Progenitor cell of endocrine pancreas (in vitro differentiated cells): Measurements from ENCODE around the gene EVL. TPM values are rescaled to one million over a fixed set of nuclear protein-coding genes. Genes with fewer than 3 reads are reported as not detected.
A peak's percentile ranks its signal among the peaks of the same experiment; 100 is the strongest.

ENCODE experiments used
- DNase-seq: peaks from one replicate; pipeline ENCODE4 v3.0.0; 2021; ENCODE audit warnings: low spot score; ENCODE audit not compliant: unreplicated experiment
- H3K27ac Mint-ChIP-seq: 2 replicates; pipeline ENCODE4 v1.8.0; 2021; ENCODE audit warnings: mild to moderate bottlenecking, moderate library complexity, mixed read lengths
- H3K27me3 Mint-ChIP-seq: 2 replicates; pipeline ENCODE4 v1.8.0; 2021; ENCODE audit warnings: mixed read lengths
- H3K36me3 Mint-ChIP-seq: 2 replicates; pipeline ENCODE4 v1.8.0; 2022; ENCODE audit warnings: mixed read lengths; ENCODE audit not compliant: insufficient read depth
- H3K4me1 Mint-ChIP-seq: 2 replicates; pipeline ENCODE4 v1.8.0; 2021; ENCODE audit warnings: low read depth, mixed read lengths
- H3K4me3 Mint-ChIP-seq: 2 replicates; pipeline ENCODE4 v1.8.0; 2021; ENCODE audit warnings: low read depth, mild to moderate bottlenecking, moderate library complexity, mixed read lengths
- H3K9me3 Mint-ChIP-seq: 2 replicates; pipeline ENCODE4 v1.8.0; 2021; ENCODE audit warnings: low read depth, mixed read lengths
- CTCF ChIP-seq: fragments of 200-600 bp; sonication (generic); IDR thresholded peaks from one replicate; pipeline ENCODE4 v1.5.0; 2021; ENCODE audit warnings: antibody characterized with exemption, mild to moderate bottlenecking; ENCODE audit not compliant: unreplicated experiment
- total RNA-seq: library from RNA; stranded (reverse); gene quantifications from 2 replicates; pipeline ENCODE4 v1.2.1, GENCODE V29; 2021

The EVL gene
- total RNA-seq, 1 donor from 2014 or later = 207 TPM

- H3K4me1 Mint-ChIP-seq = no peaks in the 10 kb centered on the region
- H3K27me3 Mint-ChIP-seq = no peaks in the 10 kb centered on the region
- no peak overlapping the region for H3K4me3 Mint-ChIP-seq
- H3K36me3 Mint-ChIP-seq = no peaks in the 10 kb centered on the region
- TF ChIP-seq CTCF = no peak
- H3K9me3 Mint-ChIP-seq = no peaks in the 10 kb centered on the region
- DNase-seq = no peak
- peak overlapping the region; percentile 56 for H3K27ac Mint-ChIP-seq
Measured at GRCh38 chr14:100076606-100077005, 11.4 kb downstream of the EVL start.

DNA sequence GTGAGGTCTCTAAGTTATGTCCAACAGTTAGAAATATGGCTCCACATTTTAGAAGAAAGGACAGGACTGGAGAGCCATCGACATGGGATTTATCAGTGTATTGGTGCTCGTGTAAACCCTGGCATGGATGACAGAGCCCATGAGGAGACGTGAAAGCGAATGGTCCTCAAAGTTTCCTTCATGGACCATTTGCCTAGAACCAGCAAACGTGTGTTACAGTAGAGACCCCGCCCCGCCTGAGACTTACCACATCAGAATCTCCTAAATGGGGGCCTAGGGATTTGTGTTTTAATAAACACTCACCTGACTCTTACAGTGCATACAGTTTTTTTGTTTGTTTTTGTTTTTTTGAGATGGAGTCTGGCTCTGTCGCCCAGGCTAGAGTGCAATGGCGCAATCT, 12.2 kb downstream of the EVL start:
- no peak for TF ChIP-seq CTCF
- DNase-seq = no peak
- no peak overlapping the region for H3K4me3 Mint-ChIP-seq
- H3K27ac Mint-ChIP-seq = no peak overlapping the region
- H3K36me3 Mint-ChIP-seq = no peaks in the 10 kb centered on the region
- H3K9me3 Mint-ChIP-seq = no peaks in the 10 kb centered on the region
- H3K27me3 Mint-ChIP-seq = no peaks in the 10 kb centered on the region
- H3K4me1 Mint-ChIP-seq = no peaks in the 10 kb centered on the region

DNA sequence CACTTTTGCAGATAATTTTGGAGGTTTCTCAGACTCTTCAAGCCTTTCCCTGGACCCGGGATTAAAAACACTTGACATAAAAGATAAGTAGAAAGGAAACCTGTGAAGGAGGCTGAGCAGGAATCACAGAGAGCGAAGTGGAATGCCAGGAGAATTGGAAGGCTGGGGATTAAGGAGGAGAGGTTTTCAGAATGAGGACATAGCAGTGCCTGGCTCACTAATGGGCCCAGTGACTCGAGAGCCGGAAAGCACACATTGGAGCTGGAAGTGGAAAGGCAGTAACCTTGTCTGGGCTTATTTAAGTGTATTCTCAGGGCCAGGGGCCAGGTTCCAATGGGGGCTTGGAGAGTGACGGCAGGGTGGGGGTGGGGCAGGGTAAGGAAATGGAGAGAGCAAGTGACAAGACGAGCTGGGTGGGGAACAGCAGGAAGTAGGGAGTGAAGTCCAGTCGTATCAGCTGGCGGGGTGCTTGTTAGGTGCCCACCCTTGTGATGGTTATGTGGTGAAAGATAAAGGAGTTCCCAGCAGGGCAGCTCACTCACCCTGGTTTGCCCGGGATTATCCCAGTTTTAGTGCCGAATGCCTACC, 13.1 kb downstream of the EVL start:
- no peak for DNase-seq
- H3K4me1 Mint-ChIP-seq = no peaks in the 10 kb centered on the region
- TF ChIP-seq CTCF = no peak
- no peaks in the 10 kb centered on the region for H3K27me3 Mint-ChIP-seq
- H3K9me3 Mint-ChIP-seq = no peaks in the 10 kb centered on the region
- H3K27ac Mint-ChIP-seq = peak overlapping the region; percentile 4
- no peaks in the 10 kb centered on the region for H3K36me3 Mint-ChIP-seq
- no peak overlapping the region for H3K4me3 Mint-ChIP-seq

DNA sequence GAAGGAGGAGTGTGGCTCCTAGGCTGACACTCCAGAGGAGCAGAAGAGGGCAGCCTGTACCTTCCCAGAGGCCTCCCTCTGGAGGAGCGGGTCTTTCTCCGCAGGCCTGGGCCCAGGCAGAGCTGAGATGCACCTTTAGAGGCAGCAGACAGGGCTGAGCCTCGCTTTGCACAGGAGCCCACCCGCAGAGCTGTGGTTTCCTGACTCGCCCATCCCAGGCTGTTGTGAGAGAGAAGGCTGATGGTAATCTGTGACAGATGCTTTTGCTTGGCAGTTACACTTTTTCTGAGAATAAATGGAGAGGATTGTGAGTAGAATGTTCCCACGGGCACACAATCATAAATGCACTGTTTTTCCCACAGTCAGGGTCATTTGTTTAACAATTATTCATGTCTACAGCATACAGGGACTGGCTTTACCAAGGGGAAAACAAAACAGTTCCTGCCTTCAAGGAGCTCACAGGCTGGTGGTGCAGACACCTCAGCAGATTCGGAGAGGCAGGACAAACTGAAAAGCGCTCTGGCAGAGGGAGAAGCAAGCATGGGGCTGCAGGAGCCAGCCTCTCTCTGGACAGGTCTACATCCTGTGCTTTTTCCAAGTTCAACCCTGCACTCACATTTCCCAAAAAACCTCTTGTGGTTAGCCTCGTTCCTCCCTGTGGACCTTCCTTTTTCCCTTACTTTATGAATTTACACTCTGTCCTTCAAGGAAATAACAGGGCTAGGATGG, 13.9 kb downstream of the EVL start:
- Mint-ChIP-seq H3K27ac (no peak overlapping the region), H3K36me3 (no peaks in the 10 kb centered on the region), H3K4me3 (no peak overlapping the region), H3K27me3 (no peaks in the 10 kb centered on the region), H3K9me3 (no peaks in the 10 kb centered on the region), H3K4me1 (no peaks in the 10 kb centered on the region)
- no peak for TF ChIP-seq CTCF
- no peak for DNase-seq

DNA sequence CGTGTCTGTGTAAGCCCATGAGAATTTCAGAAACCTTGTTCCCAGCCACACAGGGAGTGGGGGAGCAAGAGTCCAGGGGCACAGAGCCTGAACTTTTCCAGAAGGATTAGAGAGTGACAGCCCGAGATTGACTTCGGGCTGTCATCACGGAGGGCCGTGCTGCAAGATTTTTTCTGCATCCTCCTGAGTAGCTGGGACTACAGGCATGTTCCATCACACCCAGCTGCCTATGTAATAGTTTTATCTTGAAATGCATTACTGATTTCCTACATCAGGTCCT, 14.4 kb downstream of the EVL start:
- H3K9me3 Mint-ChIP-seq = no peaks in the 10 kb centered on the region
- no peak overlapping the region for H3K4me3 Mint-ChIP-seq
- H3K27ac Mint-ChIP-seq = no peak overlapping the region
- no peak for DNase-seq
- no peaks in the 10 kb centered on the region for H3K4me1 Mint-ChIP-seq
- TF ChIP-seq CTCF = no peak
- H3K36me3 Mint-ChIP-seq = no peaks in the 10 kb centered on the region
- no peaks in the 10 kb centered on the region for H3K27me3 Mint-ChIP-seq
